CD4-positive, alpha-beta T cell (primary cell): ENCODE measurements around the gene GLO1. TPM values are rescaled to one million over a fixed set of nuclear protein-coding genes. Genes with fewer than 3 reads are reported as not detected.

Experiments
- ATAC-seq: fragments of 200-7000 bp; cut with Tn5 transposase; one replicate; pipeline ENCODE4 v1.10.0; 2022; ENCODE audit warnings: mild to moderate bottlenecking; ENCODE audit not compliant: poor library complexity
- CTCF ChIA-PET: fragments of 350-600 bp; sonication (Branson Sonifier 250); formaldehyde crosslinking; loops from one replicate; lab custom pipeline; 2021; ENCODE audit warnings: antibody characterized with exemption, inconsistent platforms; lab: Charles Lee
- POLR2A ChIA-PET: fragments of 350-600 bp; sonication (Branson Sonifier 250); formaldehyde crosslinking; loops from one replicate; lab custom pipeline; 2021; ENCODE audit warnings: antibody characterized with exemption, inconsistent platforms; lab: Charles Lee
- DNase-seq, 14 experiments: peaks; one replicate each; pipeline ENCODE4 v3.0.0-alpha.2; 2013 to 2020; ENCODE audit warnings: mixed read lengths in 2 of 14
- H3K27ac ChIP-seq, 2 donors: one replicate each; pipeline versions ENCODE4 v1.5.1 to v1.7.0; 2013; ENCODE audit warnings: low read length in 2 of 2, low read depth in 1 of 2, mild to moderate bottlenecking in 1 of 2
- H3K27me3 ChIP-seq, 2 experiments: 1 replicate in 1 of 2; 2 replicates in 1 of 2; pipeline versions ENCODE4 v1.6.1 to v1.7.0; 2013; ENCODE audit warnings: low read length in 2 of 2, control low read depth in 1 of 2, mild to moderate bottlenecking in 1 of 2, moderate library complexity in 1 of 2; ENCODE audit not compliant: insufficient read depth in 2 of 2, control insufficient read depth in 1 of 2
- H3K36me3 ChIP-seq: one replicate; pipeline ENCODE4 v1.6.1; 2013; ENCODE audit warnings: low read length, control low read depth; ENCODE audit not compliant: insufficient read depth
- H3K4me1 ChIP-seq: one replicate; pipeline ENCODE4 v1.6.1; 2013; ENCODE audit warnings: low read length, control low read depth; ENCODE audit not compliant: insufficient read depth
- H3K4me3 ChIP-seq: one replicate; pipeline ENCODE4 v1.5.1; 2013; ENCODE audit warnings: mild to moderate bottlenecking, low read length, moderate library complexity
- H3K9me3 ChIP-seq, 2 experiments: 1 replicate in 1 of 2; 2 replicates in 1 of 2; pipeline versions ENCODE4 v1.6.1 to v1.7.0; 2013; ENCODE audit warnings: low read length in 2 of 2, mild to moderate bottlenecking in 2 of 2, control low read depth in 1 of 2, moderate library complexity in 1 of 2; ENCODE audit not compliant: control insufficient read depth in 1 of 2, insufficient read depth in 1 of 2
- H3K27ac Mint-ChIP-seq: one replicate; pipeline ENCODE4 v1.8.0; 2020; ENCODE audit warnings: mixed read lengths
- H3K27me3 Mint-ChIP-seq: one replicate; pipeline ENCODE4 v1.8.0; 2021; ENCODE audit warnings: mixed read lengths
- H3K36me3 Mint-ChIP-seq: one replicate; pipeline ENCODE4 v1.8.0; 2021; ENCODE audit warnings: low read depth, mixed read lengths
- H3K4me1 Mint-ChIP-seq: one replicate; pipeline ENCODE4 v1.8.0; 2021; ENCODE audit warnings: low read depth, mixed read lengths
- H3K4me3 Mint-ChIP-seq: one replicate; pipeline ENCODE4 v1.8.0; 2020; ENCODE audit warnings: mild to moderate bottlenecking, mixed read lengths
- H3K9me3 Mint-ChIP-seq: one replicate; pipeline ENCODE4 v1.8.0; 2020; ENCODE audit warnings: mixed read lengths
- CTCF ChIP-seq: fragments of 200-600 bp; IDR thresholded peaks from one replicate; pipeline ENCODE4 v1.8.0; 2022; ENCODE audit warnings: antibody characterized with exemption, mild to moderate bottlenecking
- intact Hi-C, 2 experiments: fragments of 100-400 bp; cut with DNase I in 1 of 2; cut with micrococcal nuclease in 1 of 2; formaldehyde crosslinking; loops; one replicate each; pipeline versions ENCODE4 v1.15.1 to v1.9.0; 2023 to 2025; cut with DNase I, micrococcal nuclease
- total RNA-seq, 174 experiments: library from RNA in 2 of 174; stranded (reverse) in 2 of 174; gene quantifications; one replicate each; pipeline ENCODE4 v1.2.3 and lab custom pipeline; 2021 to 2026

GLO1 gene
- total RNA-seq, 2 experiments from 2014 or later, result 24.1 to 26.2 TPM

DNA sequence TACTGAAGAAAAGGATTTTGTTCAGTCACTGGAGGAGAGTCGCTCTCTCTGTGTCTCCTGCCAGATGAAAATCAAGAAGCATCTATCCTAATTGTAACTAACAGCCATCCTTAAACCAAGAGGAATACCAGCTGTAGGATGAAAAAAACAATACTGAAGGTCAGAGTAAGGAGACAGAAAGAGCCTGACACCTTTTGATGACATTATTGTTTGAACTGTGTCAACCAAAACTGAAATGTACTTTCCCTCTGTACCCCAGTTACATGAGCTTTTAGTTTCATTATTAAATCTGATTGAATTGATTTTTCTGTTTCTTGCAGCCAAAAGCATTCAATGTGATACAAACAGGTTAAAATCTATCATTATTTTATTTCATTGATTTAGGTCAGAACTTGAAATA, 46.0 kb downstream of the GLO1 start:
- no peaks in the 10 kb centered on the region for H3K27me3 ChIP-seq
- H3K36me3 ChIP-seq, result peaks cover 2% of the 10 kb centered on the region
- no peaks in the 10 kb centered on the region for H3K9me3 ChIP-seq
- no peaks in the 10 kb centered on the region for H3K4me1 Mint-ChIP-seq
- no peaks in the 10 kb centered on the region for H3K9me3 Mint-ChIP-seq
- no peak overlapping the region for H3K27ac Mint-ChIP-seq
- no peaks in the 10 kb centered on the region for H3K27me3 Mint-ChIP-seq
- CTCF ChIA-PET, result no interaction called here
- ATAC-seq (no peak), DNase-seq (no peak)
- H3K4me3 Mint-ChIP-seq, result no peak overlapping the region
- H3K4me3 ChIP-seq, result no peak overlapping the region
- H3K27ac ChIP-seq, result no peak overlapping the region
- POLR2A ChIA-PET, result no interaction called here
- intact Hi-C loops, result no loop called here
- H3K36me3 Mint-ChIP-seq, result no peaks in the 10 kb centered on the region
- TF ChIP-seq CTCF, result no peak
- no peaks in the 10 kb centered on the region for H3K4me1 ChIP-seq

- DNase-seq (no peak), ATAC-seq (no peak)
- no peaks in the 10 kb centered on the region for H3K4me1 Mint-ChIP-seq
- H3K27ac Mint-ChIP-seq, result no peak overlapping the region
- Histone ChIP-seq H3K36me3 (peaks cover 2% of the 10 kb centered on the region), H3K27ac (no peak overlapping the region), H3K9me3 (no peaks in the 10 kb centered on the region), H3K27me3 (no peaks in the 10 kb centered on the region), H3K4me3 (no peak overlapping the region), H3K4me1 (no peaks in the 10 kb centered on the region)
- peaks cover 9% of the 10 kb centered on the region for H3K36me3 Mint-ChIP-seq
- intact Hi-C loops, result no loop called here
- no peak for TF ChIP-seq CTCF
- ChIA-PET CTCF (no interaction called here), POLR2A (no interaction called here)
- H3K27me3 Mint-ChIP-seq, result no peaks in the 10 kb centered on the region
- no peaks in the 10 kb centered on the region for H3K9me3 Mint-ChIP-seq
- no peak overlapping the region for H3K4me3 Mint-ChIP-seq
Measured at GRCh38 chr6:38654263-38654662, 48.7 kb downstream of the GLO1 start.

GRCh38 chr6:38651121-38651784, 51.7 kb downstream of the GLO1 start:
- Histone ChIP-seq H3K9me3 (no peaks in the 10 kb centered on the region), H3K4me3 (no peak overlapping the region), H3K4me1 (no peaks in the 10 kb centered on the region), H3K27me3 (no peaks in the 10 kb centered on the region), H3K27ac (no peak overlapping the region), H3K36me3 (peaks cover 2% of the 10 kb centered on the region)
- H3K27me3 Mint-ChIP-seq, result no peaks in the 10 kb centered on the region
- no peak overlapping the region for H3K27ac Mint-ChIP-seq
- TF ChIP-seq CTCF, result no peak
- no peaks in the 10 kb centered on the region for H3K4me1 Mint-ChIP-seq
- ATAC-seq, result no peak
- CTCF ChIA-PET, result no interaction called here
- no peaks in the 10 kb centered on the region for H3K9me3 Mint-ChIP-seq
- no peak for DNase-seq
- intact Hi-C loops, result no loop called here
- POLR2A ChIA-PET, result no interaction called here
- H3K4me3 Mint-ChIP-seq, result no peak overlapping the region
- H3K36me3 Mint-ChIP-seq, result peaks cover 15% of the 10 kb centered on the region
